Skeletal muscle tissue (tissue), 4 donors: ENCODE data around the gene IL19. TPM values are rescaled to one million over a fixed set of nuclear protein-coding genes. Genes with fewer than 3 reads are reported as not detected.
"Not testable (repeated sequence)": the region's sequence is repeated elsewhere in the genome, so short reads cannot be mapped to it uniquely, and the experiment has no call there.

Experiments used
- H3K27ac ChIP-seq: one replicate; pipeline ENCODE4 v1.7.0; 2013; ENCODE audit warnings: mild to moderate bottlenecking, low read depth, low read length, inconsistent platforms
- H3K27me3 ChIP-seq, 3 donors: one replicate each; pipeline ENCODE4 v1.7.0; 2013; ENCODE audit warnings: low read length in 3 of 3; ENCODE audit not compliant: control insufficient read depth in 3 of 3, insufficient read depth in 3 of 3
- H3K36me3 ChIP-seq, 3 donors: one replicate each; pipeline ENCODE4 v1.7.0; 2013; ENCODE audit warnings: low read length in 3 of 3; ENCODE audit not compliant: control insufficient read depth in 3 of 3, insufficient read depth in 3 of 3
- H3K4me1 ChIP-seq, 3 donors: one replicate each; pipeline ENCODE4 v1.7.0; 2013; ENCODE audit warnings: low read length in 3 of 3, mild to moderate bottlenecking in 3 of 3; ENCODE audit not compliant: control insufficient read depth in 3 of 3, insufficient read depth in 3 of 3
- H3K4me3 ChIP-seq, 3 donors: one replicate each; pipeline ENCODE4 v1.7.0; 2013; ENCODE audit warnings: low read length in 3 of 3
- H3K9ac ChIP-seq, 3 donors: one replicate each; pipeline ENCODE4 v1.7.0; 2013; ENCODE audit warnings: low read length in 3 of 3, mild to moderate bottlenecking in 3 of 3, moderate library complexity in 2 of 3, low read depth in 1 of 3
- H3K9me3 ChIP-seq, 3 donors: one replicate each; pipeline ENCODE4 v1.7.0; 2013; ENCODE audit warnings: low read length in 3 of 3; ENCODE audit not compliant: control insufficient read depth in 3 of 3
- total RNA-seq: library from RNA; depleted of rRNA; stranded (reverse); fragments of >200 nt; gene quantifications from one replicate; pipeline ENCODE4 v1.2.3, GENCODE V29; 2014
- donor health status: Osteomylitis.

Gene IL19
- total RNA-seq, 1 donor from 2014 or later = not detected

- Histone ChIP-seq H3K27me3 (no peaks in the 10 kb centered on the region), H3K4me1 (no peaks in the 10 kb centered on the region), H3K4me3 (no peak overlapping the region), H3K27ac (no peak overlapping the region), H3K9ac (no peak overlapping the region), H3K9me3 (no peaks in the 10 kb centered on the region), H3K36me3 (no peaks in the 10 kb centered on the region)
Observed at GRCh38 chr1:206757524-206758266, 12.9 kb upstream of the IL19 start.

- Histone ChIP-seq H3K27ac (no peak overlapping the region), H3K36me3 (no peaks in the 10 kb centered on the region), H3K4me3 (no peak overlapping the region), H3K9ac (no peak overlapping the region), H3K9me3 (no peaks in the 10 kb centered on the region), H3K27me3 (no peaks in the 10 kb centered on the region), H3K4me1 (no peaks in the 10 kb centered on the region)
Observed at GRCh38 chr1:206760590-206760989, 10.0 kb upstream of the IL19 start.

- H3K9me3 ChIP-seq = no peaks in the 10 kb centered on the region
Observed at GRCh38 chr1:206761159-206761768, 9.3 kb upstream of the IL19 start.

GRCh38 chr1:206762741-206763364 lies 7.7 kb upstream of the IL19 start:
- H3K27me3 ChIP-seq, H3K9ac ChIP-seq, H3K36me3 ChIP-seq, H3K4me3 ChIP-seq, H3K9me3 ChIP-seq, H3K27ac ChIP-seq, H3K4me1 ChIP-seq: not testable (repeated sequence)

More at GRCh38 chr1:206761159-206761768, 9.3 kb upstream of the IL19 start:
- Histone ChIP-seq H3K4me1 (no peaks in the 10 kb centered on the region), H3K9ac (no peak overlapping the region), H3K27ac (no peak overlapping the region), H3K27me3 (no peaks in the 10 kb centered on the region), H3K36me3 (no peaks in the 10 kb centered on the region), H3K4me3 (no peak overlapping the region)

GRCh38 chr1:206765771-206766170 lies 4.8 kb upstream of the IL19 start:
- H3K9ac ChIP-seq, H3K9me3 ChIP-seq, H3K4me3 ChIP-seq, H3K27ac ChIP-seq, H3K27me3 ChIP-seq, H3K4me1 ChIP-seq, H3K36me3 ChIP-seq: not testable (repeated sequence)

GRCh38 chr1:206766251-206766856 lies 4.2 kb upstream of the IL19 start:
- Histone ChIP-seq H3K27ac (no peak overlapping the region), H3K27me3 (no peaks in the 10 kb centered on the region), H3K4me3 (no peak overlapping the region), H3K36me3 (no peaks in the 10 kb centered on the region), H3K4me1 (no peaks in the 10 kb centered on the region), H3K9me3 (no peaks in the 10 kb centered on the region), H3K9ac (no peak overlapping the region)

- Histone ChIP-seq H3K4me1 (no peaks in the 10 kb centered on the region), H3K4me3 (no peak overlapping the region), H3K9me3 (no peaks in the 10 kb centered on the region), H3K27me3 (peaks cover 0 to 1% (median 1%) of the 10 kb centered on the region in 3 donors), H3K9ac (no peak overlapping the region), H3K36me3 (no peaks in the 10 kb centered on the region), H3K27ac (no peak overlapping the region)
Observed at GRCh38 chr1:206768472-206769303, 1.9 kb upstream of the IL19 start.

- Histone ChIP-seq H3K27ac (no peak overlapping the region), H3K27me3 (peaks cover 0 to 8% (median 5%) of the 10 kb centered on the region in 3 donors), H3K4me3 (no peak overlapping the region), H3K36me3 (no peaks in the 10 kb centered on the region), H3K9me3 (no peaks in the 10 kb centered on the region), H3K9ac (no peak overlapping the region), H3K4me1 (no peaks in the 10 kb centered on the region)
Observed at GRCh38 chr1:206769304-206769731, 1.3 kb upstream of the IL19 start.

- no peaks in the 10 kb centered on the region for H3K9me3 ChIP-seq
- peak overlapping the region; percentile 19 for H3K27ac ChIP-seq
- H3K4me3 ChIP-seq = no peak overlapping the region
- no peak overlapping the region for H3K9ac ChIP-seq
- no peaks in the 10 kb centered on the region for H3K4me1 ChIP-seq
- H3K36me3 ChIP-seq = no peaks in the 10 kb centered on the region
- peaks cover 0 to 11% (median 9%) of the 10 kb centered on the region in 3 donors for H3K27me3 ChIP-seq
Observed at GRCh38 chr1:206771338-206771692, 742 bp downstream of the IL19 start.
